Measurements from ENCODE around the gene DAPK1.

The DAPK1 gene

GRCh38 chr9:87613265-87614111 lies 115.8 kb downstream of the DAPK1 start:
- H3K27ac ChIP-seq (ENCODE audit: low read depth, low read length), result no peak overlapping the region
- no peaks in the 10 kb centered on the region for H3K27me3 ChIP-seq (ENCODE audit: insufficient read depth, low read length)
- no peaks in the 10 kb centered on the region for H3K4me1 ChIP-seq (ENCODE audit: control insufficient read depth, insufficient read depth, low read length, unreplicated experiment)
- no peaks in the 10 kb centered on the region for H3K79me2 ChIP-seq (ENCODE audit: control insufficient read depth, insufficient read depth, low read length, unreplicated experiment)
- no peaks in the 10 kb centered on the region for H3K36me3 ChIP-seq (ENCODE audit: insufficient read depth, low read length)
- no peak overlapping the region for H3K4me3 ChIP-seq (ENCODE audit: low read depth, low read length)
- no peak overlapping the region for H2AFZ ChIP-seq (ENCODE audit: low read length, unreplicated experiment)

- H3K27ac ChIP-seq (ENCODE audit: low read depth, low read length), result no peak overlapping the region
- no peak overlapping the region for H3K4me3 ChIP-seq (ENCODE audit: low read depth, low read length)
- H3K4me1 ChIP-seq (ENCODE audit: control insufficient read depth, insufficient read depth, low read length, unreplicated experiment), result no peaks in the 10 kb centered on the region
- H3K36me3 ChIP-seq (ENCODE audit: insufficient read depth, low read length), result no peaks in the 10 kb centered on the region
- no peaks in the 10 kb centered on the region for H3K27me3 ChIP-seq (ENCODE audit: insufficient read depth, low read length)
- no peaks in the 10 kb centered on the region for H3K79me2 ChIP-seq (ENCODE audit: control insufficient read depth, insufficient read depth, low read length, unreplicated experiment)
- H2AFZ ChIP-seq (ENCODE audit: low read length, unreplicated experiment), result no peak overlapping the region
Observed at GRCh38 chr9:87614397-87614796, 116.7 kb downstream of the DAPK1 start.

GRCh38 chr9:87615136-87615535 lies 117.5 kb downstream of the DAPK1 start:
- H3K27me3 ChIP-seq (ENCODE audit: insufficient read depth, low read length), result no peaks in the 10 kb centered on the region
- H3K79me2 ChIP-seq (ENCODE audit: control insufficient read depth, insufficient read depth, low read length, unreplicated experiment), result no peaks in the 10 kb centered on the region
- H3K27ac ChIP-seq (ENCODE audit: low read depth, low read length), result no peak overlapping the region
- H3K4me1 ChIP-seq (ENCODE audit: control insufficient read depth, insufficient read depth, low read length, unreplicated experiment), result no peaks in the 10 kb centered on the region
- H3K36me3 ChIP-seq (ENCODE audit: insufficient read depth, low read length), result no peaks in the 10 kb centered on the region
- H3K4me3 ChIP-seq (ENCODE audit: low read depth, low read length), result no peak overlapping the region
- no peak overlapping the region for H2AFZ ChIP-seq (ENCODE audit: low read length, unreplicated experiment)

GRCh38 chr9:87615547-87616148 lies 118.0 kb downstream of the DAPK1 start:
- Histone ChIP-seq H3K4me1 (ENCODE audit: control insufficient read depth, insufficient read depth, low read length, unreplicated experiment) (no peaks in the 10 kb centered on the region), H3K27me3 (ENCODE audit: insufficient read depth, low read length) (no peaks in the 10 kb centered on the region), H3K27ac (ENCODE audit: low read depth, low read length) (no peak overlapping the region), H3K36me3 (ENCODE audit: insufficient read depth, low read length) (no peaks in the 10 kb centered on the region), H2AFZ (ENCODE audit: low read length, unreplicated experiment) (no peak overlapping the region), H3K4me3 (ENCODE audit: low read depth, low read length) (no peak overlapping the region), H3K79me2 (ENCODE audit: control insufficient read depth, insufficient read depth, low read length, unreplicated experiment) (no peaks in the 10 kb centered on the region)

GRCh38 chr9:87618226-87618625 lies 120.6 kb downstream of the DAPK1 start:
- no peaks in the 10 kb centered on the region for H3K36me3 ChIP-seq (ENCODE audit: insufficient read depth, low read length)
- no peak overlapping the region for H2AFZ ChIP-seq (ENCODE audit: low read length, unreplicated experiment)
- no peak overlapping the region for H3K4me3 ChIP-seq (ENCODE audit: low read depth, low read length)
- no peaks in the 10 kb centered on the region for H3K4me1 ChIP-seq (ENCODE audit: control insufficient read depth, insufficient read depth, low read length, unreplicated experiment)
- H3K27ac ChIP-seq (ENCODE audit: low read depth, low read length), result no peak overlapping the region
- H3K79me2 ChIP-seq (ENCODE audit: control insufficient read depth, insufficient read depth, low read length, unreplicated experiment), result no peaks in the 10 kb centered on the region
- H3K27me3 ChIP-seq (ENCODE audit: insufficient read depth, low read length), result no peaks in the 10 kb centered on the region

GRCh38 chr9:87618931-87619330 lies 121.3 kb downstream of the DAPK1 start:
- no peak overlapping the region for H3K27ac ChIP-seq (ENCODE audit: low read depth, low read length)
- H3K36me3 ChIP-seq (ENCODE audit: insufficient read depth, low read length), result no peaks in the 10 kb centered on the region

GRCh38 chr9:87619346-87619745 lies 121.7 kb downstream of the DAPK1 start:
- Histone ChIP-seq H3K4me1 (ENCODE audit: control insufficient read depth, insufficient read depth, low read length, unreplicated experiment) (no peaks in the 10 kb centered on the region), H3K36me3 (ENCODE audit: insufficient read depth, low read length) (no peaks in the 10 kb centered on the region), H2AFZ (ENCODE audit: low read length, unreplicated experiment) (no peak overlapping the region), H3K79me2 (ENCODE audit: control insufficient read depth, insufficient read depth, low read length, unreplicated experiment) (no peaks in the 10 kb centered on the region), H3K27ac (ENCODE audit: low read depth, low read length) (no peak overlapping the region), H3K27me3 (ENCODE audit: insufficient read depth, low read length) (no peaks in the 10 kb centered on the region), H3K4me3 (ENCODE audit: low read depth, low read length) (no peak overlapping the region)

More at GRCh38 chr9:87618931-87619330, 121.3 kb downstream of the DAPK1 start:
- Histone ChIP-seq H3K79me2 (ENCODE audit: control insufficient read depth, insufficient read depth, low read length, unreplicated experiment) (no peaks in the 10 kb centered on the region), H3K4me3 (ENCODE audit: low read depth, low read length) (no peak overlapping the region), H2AFZ (ENCODE audit: low read length, unreplicated experiment) (no peak overlapping the region), H3K27me3 (ENCODE audit: insufficient read depth, low read length) (no peaks in the 10 kb centered on the region), H3K4me1 (ENCODE audit: control insufficient read depth, insufficient read depth, low read length, unreplicated experiment) (no peaks in the 10 kb centered on the region)

- Histone ChIP-seq H3K27me3 (ENCODE audit: insufficient read depth, low read length) (no peaks in the 10 kb centered on the region), H3K36me3 (ENCODE audit: insufficient read depth, low read length) (no peaks in the 10 kb centered on the region), H3K4me1 (ENCODE audit: control insufficient read depth, insufficient read depth, low read length, unreplicated experiment) (no peaks in the 10 kb centered on the region), H3K79me2 (ENCODE audit: control insufficient read depth, insufficient read depth, low read length, unreplicated experiment) (no peaks in the 10 kb centered on the region), H3K27ac (ENCODE audit: low read depth, low read length) (no peak overlapping the region), H2AFZ (ENCODE audit: low read length, unreplicated experiment) (no peak overlapping the region), H3K4me3 (ENCODE audit: low read depth, low read length) (no peak overlapping the region)
Observed at GRCh38 chr9:87620731-87621322, 123.2 kb downstream of the DAPK1 start.

- H3K27ac ChIP-seq (ENCODE audit: low read depth, low read length), result no peak overlapping the region
Observed at GRCh38 chr9:87622098-87622497, 124.4 kb downstream of the DAPK1 start.

GRCh38 chr9:87622923-87623322 lies 125.3 kb downstream of the DAPK1 start:
- no peak overlapping the region for H2AFZ ChIP-seq (ENCODE audit: low read length, unreplicated experiment)
- no peaks in the 10 kb centered on the region for H3K36me3 ChIP-seq (ENCODE audit: insufficient read depth, low read length)
- no peaks in the 10 kb centered on the region for H3K79me2 ChIP-seq (ENCODE audit: control insufficient read depth, insufficient read depth, low read length, unreplicated experiment)
- no peaks in the 10 kb centered on the region for H3K4me1 ChIP-seq (ENCODE audit: control insufficient read depth, insufficient read depth, low read length, unreplicated experiment)
- no peaks in the 10 kb centered on the region for H3K27me3 ChIP-seq (ENCODE audit: insufficient read depth, low read length)
- no peak overlapping the region for H3K4me3 ChIP-seq (ENCODE audit: low read depth, low read length)
- no peak overlapping the region for H3K27ac ChIP-seq (ENCODE audit: low read depth, low read length)

More at GRCh38 chr9:87622098-87622497, 124.4 kb downstream of the DAPK1 start:
- H3K27me3 ChIP-seq (ENCODE audit: insufficient read depth, low read length), result no peaks in the 10 kb centered on the region
- H3K4me3 ChIP-seq (ENCODE audit: low read depth, low read length), result no peak overlapping the region
- no peaks in the 10 kb centered on the region for H3K4me1 ChIP-seq (ENCODE audit: control insufficient read depth, insufficient read depth, low read length, unreplicated experiment)
- H2AFZ ChIP-seq (ENCODE audit: low read length, unreplicated experiment), result no peak overlapping the region
- H3K36me3 ChIP-seq (ENCODE audit: insufficient read depth, low read length), result no peaks in the 10 kb centered on the region
- no peaks in the 10 kb centered on the region for H3K79me2 ChIP-seq (ENCODE audit: control insufficient read depth, insufficient read depth, low read length, unreplicated experiment)

All from ACC112 (cell line).